ENCODE results near the gene CYP2D6. TPM values are rescaled to one million over a fixed set of nuclear protein-coding genes. Genes with fewer than 3 reads are reported as not detected.
A peak's percentile ranks its signal among the peaks of the same experiment; 100 is the strongest.

The CYP2D6 gene
- total RNA-seq, 1 experiment from 2014 or later = 2.0 TPM

DNA sequence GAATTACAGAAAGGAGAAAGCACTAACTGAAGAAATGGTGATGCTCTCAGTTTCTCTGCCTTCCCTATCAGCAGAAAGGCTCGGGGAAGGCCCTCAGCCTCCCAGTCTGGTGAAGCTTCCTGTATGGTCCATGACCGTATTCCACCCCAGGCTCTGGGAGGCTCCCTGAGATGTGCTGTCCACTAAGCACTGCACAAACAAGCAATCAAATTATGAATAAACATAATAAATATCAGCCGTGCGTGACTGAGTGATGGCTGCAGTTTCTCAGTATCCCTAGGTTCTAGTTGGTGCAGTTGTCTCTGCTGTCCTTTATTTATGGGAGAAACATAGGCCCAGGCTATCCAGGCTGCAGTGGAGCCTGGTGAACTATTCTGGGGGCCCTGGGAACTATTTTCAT, 47.5 kb downstream of the CYP2D6 start:
- Mint-ChIP-seq H3K9me3 (ENCODE audit: unreplicated experiment) (no peaks in the 10 kb centered on the region), H3K4me1 (ENCODE audit: insufficient read depth, unreplicated experiment) (no peaks in the 10 kb centered on the region), H3K27ac (ENCODE audit: low read depth, unreplicated experiment) (no peak overlapping the region), H3K27me3 (ENCODE audit: insufficient read depth, unreplicated experiment) (no peaks in the 10 kb centered on the region), H3K4me3 (ENCODE audit: unreplicated experiment) (no peak overlapping the region), H3K36me3 (ENCODE audit: insufficient read depth, unreplicated experiment) (peaks cover 56% of the 10 kb centered on the region)
- no peak for DNase-seq (ENCODE audit: unreplicated experiment)
- CTCF ChIA-PET = no interaction called here
- TF ChIP-seq, protein P1, sequence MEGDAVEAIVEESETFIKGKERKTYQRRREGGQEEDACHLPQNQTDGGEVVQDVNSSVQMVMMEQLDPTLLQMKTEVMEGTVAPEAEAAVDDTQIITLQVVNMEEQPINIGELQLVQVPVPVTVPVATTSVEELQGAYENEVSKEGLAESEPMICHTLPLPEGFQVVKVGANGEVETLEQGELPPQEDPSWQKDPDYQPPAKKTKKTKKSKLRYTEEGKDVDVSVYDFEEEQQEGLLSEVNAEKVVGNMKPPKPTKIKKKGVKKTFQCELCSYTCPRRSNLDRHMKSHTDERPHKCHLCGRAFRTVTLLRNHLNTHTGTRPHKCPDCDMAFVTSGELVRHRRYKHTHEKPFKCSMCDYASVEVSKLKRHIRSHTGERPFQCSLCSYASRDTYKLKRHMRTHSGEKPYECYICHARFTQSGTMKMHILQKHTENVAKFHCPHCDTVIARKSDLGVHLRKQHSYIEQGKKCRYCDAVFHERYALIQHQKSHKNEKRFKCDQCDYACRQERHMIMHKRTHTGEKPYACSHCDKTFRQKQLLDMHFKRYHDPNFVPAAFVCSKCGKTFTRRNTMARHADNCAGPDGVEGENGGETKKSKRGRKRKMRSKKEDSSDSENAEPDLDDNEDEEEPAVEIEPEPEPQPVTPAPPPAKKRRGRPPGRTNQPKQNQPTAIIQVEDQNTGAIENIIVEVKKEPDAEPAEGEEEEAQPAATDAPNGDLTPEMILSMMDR (IDR thresholded peaks at IDR 0.05; ENCODE audit: unreplicated experiment) = no peak
- POLR2A ChIA-PET = no interaction called here
- BruUV-seq (replicated peaks) = no TSS peak
- intact Hi-C loops (cut with micrococcal nuclease) = no loop called here

DNA sequence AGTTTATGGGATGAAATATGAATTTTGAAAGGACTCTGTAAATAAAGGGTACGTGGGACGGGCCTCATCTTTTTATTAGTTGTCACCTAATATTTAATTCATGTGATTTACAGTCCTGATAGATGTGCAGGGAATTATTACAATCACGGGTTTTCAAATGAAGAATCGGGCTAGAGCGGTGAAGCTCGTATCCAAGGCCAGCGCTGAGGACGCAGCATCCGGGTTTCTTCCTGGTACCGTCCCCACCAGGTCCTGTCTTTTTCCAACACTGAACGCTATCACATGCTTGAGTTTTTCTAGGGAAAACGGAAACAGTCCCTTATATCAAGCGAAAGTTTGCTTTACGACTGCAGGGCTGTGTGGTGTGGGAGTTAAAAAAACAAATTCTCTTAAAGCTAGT, 50.3 kb downstream of the CYP2D6 start:
- TF ChIP-seq, protein P1 (IDR thresholded peaks at IDR 0.05; ENCODE audit: unreplicated experiment) = no peak
- CTCF ChIA-PET = interaction anchor here (1.3 to 1.7 kb wide), 2 partner anchors 10 to 383 kb away, joined by 3 to 5 read pairs; partner anchors contain the start of gene NDUFA6
- Mint-ChIP-seq H3K27me3 (ENCODE audit: insufficient read depth, unreplicated experiment) (no peaks in the 10 kb centered on the region), H3K36me3 (ENCODE audit: insufficient read depth, unreplicated experiment) (peaks cover 32% of the 10 kb centered on the region), H3K27ac (ENCODE audit: low read depth, unreplicated experiment) (peak overlapping the region; percentile 99), H3K4me3 (ENCODE audit: unreplicated experiment) (peak overlapping the region; percentile 92), H3K4me1 (ENCODE audit: insufficient read depth, unreplicated experiment) (no peaks in the 10 kb centered on the region), H3K9me3 (ENCODE audit: unreplicated experiment) (no peaks in the 10 kb centered on the region)
- DNase-seq (ENCODE audit: unreplicated experiment) = peak; percentile 28
- POLR2A ChIA-PET = interaction anchor here (0.6 to 4.1 kb wide), 15 partner anchors 10 to 392 kb away, joined by 3 to 142 read pairs (median 4); partner anchors contain the start of genes CCDC134, CENPM, NAGA and NDUFA6
- intact Hi-C loops (cut with micrococcal nuclease) = no loop called here
- no TSS peak for BruUV-seq (replicated peaks)

DNA sequence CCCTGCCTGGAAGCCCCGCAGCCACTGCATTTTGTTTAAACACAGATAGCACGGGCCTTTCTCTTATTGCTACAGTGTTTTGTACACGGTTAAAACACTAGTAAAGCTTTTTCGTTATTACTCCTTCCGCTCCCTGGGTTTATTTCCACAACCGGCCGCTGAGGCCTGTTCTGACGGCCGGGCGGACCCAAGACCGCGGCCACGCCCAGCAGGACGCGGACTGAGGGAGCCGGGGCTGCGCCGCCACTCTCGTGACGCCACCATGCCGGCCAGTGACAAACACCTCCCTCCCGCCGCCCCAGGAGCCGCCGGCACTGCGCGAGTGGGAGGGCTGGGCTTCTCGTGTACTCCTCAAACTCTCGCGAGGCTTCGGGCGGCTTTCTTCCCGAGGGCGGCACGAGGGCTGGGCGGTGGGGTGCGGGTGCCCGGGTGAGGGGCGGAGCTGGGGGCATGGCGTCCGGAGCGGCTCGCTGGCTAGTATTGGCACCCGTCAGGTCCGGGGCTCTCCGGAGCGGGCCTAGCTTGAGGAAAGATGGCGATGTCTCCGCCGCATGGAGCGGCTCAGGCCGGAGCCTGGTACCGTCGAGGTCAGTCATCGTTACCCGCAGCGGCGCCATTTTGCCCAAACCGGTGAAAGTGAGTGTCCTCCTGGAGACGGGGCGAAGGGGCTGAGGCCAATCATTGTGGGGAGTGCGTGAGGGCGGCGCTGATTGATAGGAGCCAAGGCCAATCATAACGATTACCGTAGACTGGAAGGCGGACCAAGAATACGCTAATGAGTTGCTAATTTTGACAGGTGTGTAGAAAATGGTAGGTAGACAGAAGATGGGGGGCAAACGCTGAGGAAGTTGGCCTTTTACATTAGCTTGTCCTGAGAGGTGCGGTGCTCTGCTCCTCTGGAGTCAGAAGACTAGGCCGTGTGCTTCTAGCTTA, 51.0 kb downstream of the CYP2D6 start, which contains the start of gene SMDT1:
Gene SMDT1 (plus strand): TSS at position 382 of the 933 bp plus-strand sequence. CDS start 69 bp downstream, at position 451.
- Mint-ChIP-seq H3K36me3 (ENCODE audit: insufficient read depth, unreplicated experiment) (peaks cover 25% of the 10 kb centered on the region), H3K4me1 (ENCODE audit: insufficient read depth, unreplicated experiment) (no peaks in the 10 kb centered on the region), H3K27me3 (ENCODE audit: insufficient read depth, unreplicated experiment) (no peaks in the 10 kb centered on the region), H3K27ac (ENCODE audit: low read depth, unreplicated experiment) (peak within 1 kb of the TSS; percentile 99), H3K9me3 (ENCODE audit: unreplicated experiment) (no peaks in the 10 kb centered on the region), H3K4me3 (ENCODE audit: unreplicated experiment) (peak within 1 kb of the TSS; percentile 92)
- intact Hi-C loops (cut with micrococcal nuclease) = no loop called here
- POLR2A ChIA-PET = interaction anchor here (0.6 to 4.1 kb wide), 22 partner anchors 8 to 412 kb away, joined by 3 to 142 read pairs (median 5); partner anchors contain the start of genes CCDC134, CENPM, NAGA and NDUFA6
- TF ChIP-seq, protein P1 (IDR thresholded peaks at IDR 0.05; ENCODE audit: unreplicated experiment) = no peak
- BruUV-seq (replicated peaks) = TSS peak; percentile 52
- DNase-seq (ENCODE audit: unreplicated experiment) = peak; percentile 99
- CTCF ChIA-PET = interaction anchor here (0.6 to 1.3 kb wide), 5 partner anchors 90 to 468 kb away, joined by 3 to 4 read pairs (median 3); no protein-coding TSS in a partner anchor

Measured in MCF 10A (cell line).